HG03571 (cell line): ENCODE measurements around the gene GNPAT.

Source experiments
- ATAC-seq: cut with Tn5 transposase; IDR thresholded peaks from one replicate; pipeline ENCODE4 v1.9.1; 2021; ENCODE audit not compliant: unreplicated experiment

The GNPAT gene

GRCh38 chr1:231213831-231214573 lies 27.0 kb upstream of the GNPAT start:
- ATAC-seq, result no peak

GRCh38 chr1:231214918-231215680 lies 25.9 kb upstream of the GNPAT start:
- ATAC-seq, result no peak

- ATAC-seq, result no peak
Measured at GRCh38 chr1:231215681-231216385, 25.2 kb upstream of the GNPAT start.

- no peak for ATAC-seq
Measured at GRCh38 chr1:231216498-231216897, 24.5 kb upstream of the GNPAT start.

GRCh38 chr1:231217056-231217455 lies 24.0 kb upstream of the GNPAT start:
- no peak for ATAC-seq

- ATAC-seq, result no peak
Measured at GRCh38 chr1:231218078-231218477, 22.9 kb upstream of the GNPAT start.

GRCh38 chr1:231219422-231220401 lies 21.3 kb upstream of the GNPAT start:
- no peak for ATAC-seq

GRCh38 chr1:231220801-231221200 lies 20.2 kb upstream of the GNPAT start:
- ATAC-seq, result no peak

- no peak for ATAC-seq
Measured at GRCh38 chr1:231226156-231226555, 14.9 kb upstream of the GNPAT start.

GRCh38 chr1:231231511-231231910 lies 9.5 kb upstream of the GNPAT start:
- ATAC-seq, result no peak

GRCh38 chr1:231232870-231233734 lies 7.9 kb upstream of the GNPAT start:
- ATAC-seq, result peak; percentile 83

GRCh38 chr1:231233735-231234417 lies 7.1 kb upstream of the GNPAT start:
- no peak for ATAC-seq

- ATAC-seq, result no peak
Measured at GRCh38 chr1:231234506-231234905, 6.5 kb upstream of the GNPAT start.

- no peak for ATAC-seq
Measured at GRCh38 chr1:231235526-231236207, 5.3 kb upstream of the GNPAT start.

GRCh38 chr1:231236208-231236591 lies 4.8 kb upstream of the GNPAT start:
- ATAC-seq, result no peak

- no peak for ATAC-seq
Measured at GRCh38 chr1:231236938-231237337, 4.1 kb upstream of the GNPAT start.

GRCh38 chr1:231238298-231238697 lies 2.7 kb upstream of the GNPAT start:
- ATAC-seq, result no peak

GRCh38 chr1:231240531-231240882 lies 505 bp upstream of the GNPAT start:
- no peak for ATAC-seq

GRCh38 chr1:231241750-231242149 lies 738 bp downstream of the GNPAT start:
- peak; percentile 21 for ATAC-seq
